A673 (cell line): ENCODE results near the gene ANKRD50.

ENCODE experiments used
- EZH2 ChIP-seq: fragments of 200-600 bp; sonication (generic); IDR thresholded peaks from 2 replicates; pipeline ENCODE4 v1.6.1; 2017; ENCODE audit warnings: borderline replicate concordance, low read depth, mild to moderate bottlenecking, mixed read lengths, antibody characterized with exemption, low read length; ENCODE audit not compliant: poor library complexity, severe bottlenecking
- TF ChIP-seq, protein P1 (sequence below): fragments of 300-800, 200-600 bp; sonication (generic); conservative IDR thresholded peaks from 2 replicates; pipeline ENCODE4 v1.5.1; 2017; ENCODE audit warnings: low read depth, mild to moderate bottlenecking, antibody characterized with exemption, low read length, moderate library complexity, mixed read lengths

DNA sequence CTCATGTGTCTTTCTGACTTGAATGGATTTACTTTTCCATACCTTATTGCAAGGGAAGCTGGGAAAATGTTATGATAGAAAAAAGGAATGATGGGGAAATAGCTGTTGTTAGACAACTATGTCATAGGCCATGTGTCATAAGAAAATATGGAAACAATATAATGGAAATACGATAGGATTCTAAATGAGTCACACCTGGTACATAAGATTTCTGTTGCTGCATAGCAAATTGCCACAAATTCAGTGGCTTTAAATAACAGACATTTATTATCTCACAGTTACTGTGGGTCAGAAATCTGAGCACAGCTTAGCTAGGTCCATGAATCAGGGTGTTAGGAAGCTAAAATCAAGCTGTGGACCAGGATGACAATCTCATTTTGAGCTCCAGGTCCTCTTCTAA, 44.6 kb upstream of the ANKRD50 start:
- TF ChIP-seq, protein P1, sequence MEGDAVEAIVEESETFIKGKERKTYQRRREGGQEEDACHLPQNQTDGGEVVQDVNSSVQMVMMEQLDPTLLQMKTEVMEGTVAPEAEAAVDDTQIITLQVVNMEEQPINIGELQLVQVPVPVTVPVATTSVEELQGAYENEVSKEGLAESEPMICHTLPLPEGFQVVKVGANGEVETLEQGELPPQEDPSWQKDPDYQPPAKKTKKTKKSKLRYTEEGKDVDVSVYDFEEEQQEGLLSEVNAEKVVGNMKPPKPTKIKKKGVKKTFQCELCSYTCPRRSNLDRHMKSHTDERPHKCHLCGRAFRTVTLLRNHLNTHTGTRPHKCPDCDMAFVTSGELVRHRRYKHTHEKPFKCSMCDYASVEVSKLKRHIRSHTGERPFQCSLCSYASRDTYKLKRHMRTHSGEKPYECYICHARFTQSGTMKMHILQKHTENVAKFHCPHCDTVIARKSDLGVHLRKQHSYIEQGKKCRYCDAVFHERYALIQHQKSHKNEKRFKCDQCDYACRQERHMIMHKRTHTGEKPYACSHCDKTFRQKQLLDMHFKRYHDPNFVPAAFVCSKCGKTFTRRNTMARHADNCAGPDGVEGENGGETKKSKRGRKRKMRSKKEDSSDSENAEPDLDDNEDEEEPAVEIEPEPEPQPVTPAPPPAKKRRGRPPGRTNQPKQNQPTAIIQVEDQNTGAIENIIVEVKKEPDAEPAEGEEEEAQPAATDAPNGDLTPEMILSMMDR, result no peak
- no peak for TF ChIP-seq EZH2
